Fibroblast of lung (primary cell): ENCODE measurements around the gene KIF6. TPM values are rescaled to one million over a fixed set of nuclear protein-coding genes. Genes with fewer than 3 reads are reported as not detected.
A peak's percentile ranks its signal among the peaks of the same experiment; 100 is the strongest.

Experiments
- DNase-seq, 2 donors: peaks; one replicate each; pipeline versions ENCODE4 v3.0.0 to v3.0.0-alpha.2; 2010; ENCODE audit warnings: low read depth in 2 of 2
- H2AFZ ChIP-seq: 2 replicates; pipeline ENCODE4 v1.5.1; 2012; ENCODE audit warnings: low read length, control low read depth, inconsistent platforms
- H3K27ac ChIP-seq: 2 replicates; pipeline ENCODE4 v1.5.1; 2011; ENCODE audit warnings: low read length, control low read depth; ENCODE audit not compliant: insufficient read depth
- H3K27me3 ChIP-seq: 2 replicates; pipeline ENCODE4 v1.5.1; 2011; ENCODE audit warnings: mild to moderate bottlenecking, low read length; ENCODE audit not compliant: control insufficient read depth, insufficient read depth
- H3K36me3 ChIP-seq: 2 replicates; pipeline ENCODE4 v1.5.1; 2011; ENCODE audit warnings: low read length; ENCODE audit not compliant: control insufficient read depth, insufficient read depth
- H3K4me1 ChIP-seq: 2 replicates; pipeline ENCODE4 v1.5.1; 2011; ENCODE audit warnings: low read length; ENCODE audit not compliant: control insufficient read depth, insufficient read depth; ENCODE audit errors: extremely low read depth
- H3K4me2 ChIP-seq: 2 replicates; pipeline ENCODE4 v1.5.1; 2011; ENCODE audit warnings: low read length, control low read depth; ENCODE audit not compliant: insufficient read depth; ENCODE audit errors: extremely low read depth
- H3K4me3 ChIP-seq, 4 experiments: fragments of 200-600 bp in 1 of 4; sonication (generic) in 1 of 4; replicated peaks in 1 of 4; 2 replicates each; pipeline ENCODE4 v1.5.1; 2011 to 2016; ENCODE audit warnings: low read length in 4 of 4, low read depth in 3 of 4, mild to moderate bottlenecking in 3 of 4, control low read depth in 2 of 4, inconsistent platforms in 1 of 4, mixed read lengths in 1 of 4; ENCODE audit not compliant: insufficient read depth in 1 of 4; ENCODE audit errors: control extremely low read depth in 1 of 4
- H3K79me2 ChIP-seq: 2 replicates; pipeline ENCODE4 v1.5.1; 2012; ENCODE audit warnings: mild to moderate bottlenecking, low read length, inconsistent platforms; ENCODE audit not compliant: control insufficient read depth, insufficient read depth
- H3K9ac ChIP-seq: 2 replicates; pipeline ENCODE4 v1.5.1; 2011; ENCODE audit warnings: mild to moderate bottlenecking, low read length, control low read depth; ENCODE audit not compliant: insufficient read depth
- H3K9me3 ChIP-seq: 2 replicates; pipeline ENCODE4 v1.5.1; 2012; ENCODE audit warnings: low read depth, low read length; ENCODE audit not compliant: control insufficient read depth, insufficient read depth
- H4K20me1 ChIP-seq: 2 replicates; pipeline ENCODE4 v1.5.1; 2011; ENCODE audit warnings: low read length; ENCODE audit not compliant: control insufficient read depth, insufficient read depth; ENCODE audit errors: extremely low read depth
- EZH2 ChIP-seq: IDR thresholded peaks from 2 replicates; pipeline ENCODE4 v1.5.1; 2012; ENCODE audit warnings: low read length, control low read depth, mild to moderate bottlenecking; ENCODE audit errors: missing control alignments
- polyA plus RNA-seq, 2 donors: library from polyadenylated mRNA; depleted of rRNA in 1 of 2; stranded (reverse) in 1 of 2; unstranded in 1 of 2; fragments of >200 nt; gene quantifications; 2 replicates each; pipeline ENCODE4 v1.2.1, GENCODE V29; 2011 to 2012; ENCODE audit warnings: missing spikeins in 1 of 2
- total RNA-seq: library from RNA; depleted of rRNA; stranded (reverse); fragments of >200 nt; gene quantifications from 2 replicates; pipeline ENCODE4 v1.2.1, GENCODE V29; 2014
- TF ChIP-seq, protein P1 (sequence below), 2 donors: IDR thresholded peaks in 1 of 2; conservative IDR thresholded peaks in 1 of 2; 1 replicate in 1 of 2; 2 replicates in 1 of 2; pipeline ENCODE4 v1.5.1; 2011 to 2012; ENCODE audit warnings: low read length in 2 of 2, control low read depth in 1 of 2, inconsistent platforms in 1 of 2, low read depth in 1 of 2, mild to moderate bottlenecking in 1 of 2

The KIF6 gene
- total and polyA plus RNA-seq, 2 donors (not counting 1 experiment from before 2014, with no cell fraction given) = 0.24 to 0.83 TPM

GRCh38 chr6:39465539-39465938 is 259.7 kb downstream of the KIF6 start:
- Histone ChIP-seq H3K79me2 (no peaks in the 10 kb centered on the region), H3K9ac (no peak overlapping the region), H3K36me3 (no peaks in the 10 kb centered on the region), H3K27me3 (no peaks in the 10 kb centered on the region), H3K4me2 (no peak overlapping the region), H2AFZ (no peak overlapping the region), H3K9me3 (no peaks in the 10 kb centered on the region), H3K4me1 (no peaks in the 10 kb centered on the region), H3K27ac (no peak overlapping the region), H3K4me3 (no peak overlapping the region), H4K20me1 (no peaks in the 10 kb centered on the region)
- TF ChIP-seq, protein P1, sequence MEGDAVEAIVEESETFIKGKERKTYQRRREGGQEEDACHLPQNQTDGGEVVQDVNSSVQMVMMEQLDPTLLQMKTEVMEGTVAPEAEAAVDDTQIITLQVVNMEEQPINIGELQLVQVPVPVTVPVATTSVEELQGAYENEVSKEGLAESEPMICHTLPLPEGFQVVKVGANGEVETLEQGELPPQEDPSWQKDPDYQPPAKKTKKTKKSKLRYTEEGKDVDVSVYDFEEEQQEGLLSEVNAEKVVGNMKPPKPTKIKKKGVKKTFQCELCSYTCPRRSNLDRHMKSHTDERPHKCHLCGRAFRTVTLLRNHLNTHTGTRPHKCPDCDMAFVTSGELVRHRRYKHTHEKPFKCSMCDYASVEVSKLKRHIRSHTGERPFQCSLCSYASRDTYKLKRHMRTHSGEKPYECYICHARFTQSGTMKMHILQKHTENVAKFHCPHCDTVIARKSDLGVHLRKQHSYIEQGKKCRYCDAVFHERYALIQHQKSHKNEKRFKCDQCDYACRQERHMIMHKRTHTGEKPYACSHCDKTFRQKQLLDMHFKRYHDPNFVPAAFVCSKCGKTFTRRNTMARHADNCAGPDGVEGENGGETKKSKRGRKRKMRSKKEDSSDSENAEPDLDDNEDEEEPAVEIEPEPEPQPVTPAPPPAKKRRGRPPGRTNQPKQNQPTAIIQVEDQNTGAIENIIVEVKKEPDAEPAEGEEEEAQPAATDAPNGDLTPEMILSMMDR (conservative IDR thresholded peaks at IDR 0.05 in 1 of 2, IDR thresholded peaks at IDR 0.05 in 1 of 2; ENCODE audit: low read depth in 1 of 2, low read length in 2 of 2) = no peak
- no peak for TF ChIP-seq EZH2
- no peak for DNase-seq

- TF ChIP-seq, protein P1 (conservative IDR thresholded peaks at IDR 0.05 in 1 of 2, IDR thresholded peaks at IDR 0.05 in 1 of 2; ENCODE audit: low read depth in 1 of 2, low read length in 2 of 2) = no peak
- TF ChIP-seq EZH2 = no peak
These were observed 261.1 kb downstream of the KIF6 start for GRCh38 chr6:39464067-39464466.

GRCh38 chr6:39453956-39454524 is 271.2 kb downstream of the KIF6 start:
- peak in 1 of 2 donors; percentile 5 for DNase-seq

More at GRCh38 chr6:39464067-39464466, 261.1 kb downstream of the KIF6 start:
- Histone ChIP-seq H3K27me3 (no peaks in the 10 kb centered on the region), H4K20me1 (no peaks in the 10 kb centered on the region), H3K4me2 (no peak overlapping the region), H3K9me3 (no peaks in the 10 kb centered on the region), H3K27ac (no peak overlapping the region), H3K4me3 (no peak overlapping the region), H3K9ac (no peak overlapping the region), H2AFZ (no peak overlapping the region), H3K36me3 (no peaks in the 10 kb centered on the region), H3K79me2 (no peaks in the 10 kb centered on the region), H3K4me1 (no peaks in the 10 kb centered on the region)
- no peak for DNase-seq

More at GRCh38 chr6:39453956-39454524, 271.2 kb downstream of the KIF6 start:
- no peak overlapping the region for H2AFZ ChIP-seq
- H4K20me1 ChIP-seq = no peaks in the 10 kb centered on the region
- H3K9ac ChIP-seq = no peak overlapping the region
- H3K4me2 ChIP-seq = no peak overlapping the region
- H3K27me3 ChIP-seq = no peaks in the 10 kb centered on the region
- no peak overlapping the region for H3K27ac ChIP-seq
- H3K4me1 ChIP-seq = no peaks in the 10 kb centered on the region
- H3K4me3 ChIP-seq = no peak overlapping the region
- no peaks in the 10 kb centered on the region for H3K36me3 ChIP-seq
- H3K79me2 ChIP-seq = no peaks in the 10 kb centered on the region
- H3K9me3 ChIP-seq = no peaks in the 10 kb centered on the region
- TF ChIP-seq, protein P1 (conservative IDR thresholded peaks at IDR 0.05 in 1 of 2, IDR thresholded peaks at IDR 0.05 in 1 of 2; ENCODE audit: low read depth in 1 of 2, low read length in 2 of 2) = no peak
- TF ChIP-seq EZH2 = no peak
